Measurements from ENCODE around the gene POU3F3. TPM values are rescaled to one million over a fixed set of nuclear protein-coding genes. Genes with fewer than 3 reads are reported as not detected.

POU3F3 gene
- total and polyA plus RNA-seq, 4 donors = 0.23 TPM; not detected in 3

- ATAC-seq (ENCODE audit: insufficient read depth, low FRiP score) (no peak), DNase-seq (no peak)
- peaks cover 0 to 16% (median 0%) of the 10 kb centered on the region in 4 donors for H3K9me3 ChIP-seq (ENCODE audit: control insufficient read depth in 4 of 4, insufficient read depth in 3 of 4, low read length in 3 of 4)
- H3K9ac ChIP-seq (ENCODE audit: insufficient read depth in 1 of 2, low read length in 2 of 2) = no peak overlapping the region
- 4 to 6% methylated on average over 29 of the region's 29 CpGs for WGBS, 2 donors
- H3K27ac ChIP-seq (ENCODE audit: low read depth in 1 of 2, low read length in 1 of 2) = no peak overlapping the region
- H3K27me3 ChIP-seq (ENCODE audit: control insufficient read depth in 3 of 3, insufficient read depth in 3 of 3, low read length in 2 of 3) = peaks cover 16 to 84% (median 76%) of the 10 kb centered on the region in 3 donors
- H3K36me3 ChIP-seq (ENCODE audit: control insufficient read depth in 4 of 4, insufficient read depth in 4 of 4, low read length in 4 of 4) = no peaks in the 10 kb centered on the region
- TF ChIP-seq CTCF (IDR thresholded peaks at IDR 0.05; ENCODE audit: control extremely low read depth, extremely low read depth) = no peak
- peaks cover 0 to 26% (median 11%) of the 10 kb centered on the region in 5 donors for H3K4me1 ChIP-seq (ENCODE audit: control insufficient read depth in 5 of 5, insufficient read depth in 5 of 5, low read length in 5 of 5)
- H3K4me3 ChIP-seq = no peak overlapping the region
Measured at GRCh38 chr2:104851291-104852089, 2.4 kb upstream of the POU3F3 start.

- H3K27ac ChIP-seq (ENCODE audit: low read depth in 1 of 2, low read length in 1 of 2) = no peak overlapping the region
Measured at GRCh38 chr2:104852090-104852666, 1.7 kb upstream of the POU3F3 start.

GRCh38 chr2:104854498-104855220 lies 744 bp downstream of the POU3F3 start:
- WGBS, 2 donors = 5 to 6% methylated on average over 34 to 48 of the region's 48 CpGs
- H3K9ac ChIP-seq (ENCODE audit: insufficient read depth in 1 of 2, low read length in 2 of 2) = no peak overlapping the region
- no peak for TF ChIP-seq CTCF (IDR thresholded peaks at IDR 0.05; ENCODE audit: control extremely low read depth, extremely low read depth)
- DNase-seq (no peak), ATAC-seq (ENCODE audit: insufficient read depth, low FRiP score) (no peak)
- H3K27me3 ChIP-seq (ENCODE audit: control insufficient read depth in 3 of 3, insufficient read depth in 3 of 3, low read length in 2 of 3) = peaks cover 25 to 80% (median 72%) of the 10 kb centered on the region in 3 donors
- H3K4me1 ChIP-seq (ENCODE audit: control insufficient read depth in 5 of 5, insufficient read depth in 5 of 5, low read length in 5 of 5) = peaks cover 0 to 33% (median 11%) of the 10 kb centered on the region in 5 donors
- no peak overlapping the region for H3K4me3 ChIP-seq
- no peak overlapping the region for H3K27ac ChIP-seq (ENCODE audit: low read depth in 1 of 2, low read length in 1 of 2)
- H3K36me3 ChIP-seq (ENCODE audit: control insufficient read depth in 4 of 4, insufficient read depth in 4 of 4, low read length in 4 of 4) = no peaks in the 10 kb centered on the region
- H3K9me3 ChIP-seq (ENCODE audit: control insufficient read depth in 4 of 4, insufficient read depth in 3 of 4, low read length in 3 of 4) = peaks cover 0 to 19% (median 0%) of the 10 kb centered on the region in 4 donors

More at GRCh38 chr2:104852090-104852666, 1.7 kb upstream of the POU3F3 start:
- H3K4me1 ChIP-seq (ENCODE audit: control insufficient read depth in 5 of 5, insufficient read depth in 5 of 5, low read length in 5 of 5) = peaks cover 0 to 30% (median 11%) of the 10 kb centered on the region in 5 donors
- H3K4me3 ChIP-seq = no peak overlapping the region
- H3K36me3 ChIP-seq (ENCODE audit: control insufficient read depth in 4 of 4, insufficient read depth in 4 of 4, low read length in 4 of 4) = no peaks in the 10 kb centered on the region
- no peak for ATAC-seq (ENCODE audit: insufficient read depth, low FRiP score)
- peaks cover 20 to 82% (median 74%) of the 10 kb centered on the region in 3 donors for H3K27me3 ChIP-seq (ENCODE audit: control insufficient read depth in 3 of 3, insufficient read depth in 3 of 3, low read length in 2 of 3)
- TF ChIP-seq CTCF (IDR thresholded peaks at IDR 0.05; ENCODE audit: control extremely low read depth, extremely low read depth) = no peak
- WGBS, 2 donors = 3 to 6% methylated on average over 39 of the region's 39 CpGs
- no peak for DNase-seq
- H3K9ac ChIP-seq (ENCODE audit: insufficient read depth in 1 of 2, low read length in 2 of 2) = no peak overlapping the region
- H3K9me3 ChIP-seq (ENCODE audit: control insufficient read depth in 4 of 4, insufficient read depth in 3 of 4, low read length in 3 of 4) = peaks cover 0 to 19% (median 0%) of the 10 kb centered on the region in 4 donors
